Lower leg skin (tissue), 4 donors: ENCODE measurements around the gene CKB. TPM values are rescaled to one million over a fixed set of nuclear protein-coding genes. Genes with fewer than 3 reads are reported as not detected.

ENCODE experiments used
- DNase-seq, 2 donors: peaks; one replicate each; pipeline ENCODE4 v3.0.0-alpha.2; 2019; ENCODE audit warnings: low spot score in 2 of 2
- H3K4me3 ChIP-seq: fragments of 200-600 bp; sonication (generic); 2 replicates; pipeline ENCODE4 v1.5.1; 2017; ENCODE audit warnings: mild to moderate bottlenecking, low read depth; ENCODE audit not compliant: poor library complexity, severe bottlenecking
- POLR2A ChIP-seq, 2 donors: fragments of 450-650 bp; IDR thresholded peaks; one replicate each; pipeline ENCODE4 v1.6.1; 2016 to 2017; ENCODE audit warnings: antibody characterized with exemption in 2 of 2, mild to moderate bottlenecking in 1 of 2, moderate library complexity in 1 of 2
- WGBS, 2 donors: methylation state at CpG; one replicate each; pipeline ENCODE4 v1.1.5; 2018; 5-methylcytosine and 5-hydroxymethylcytosine counted together
- intact Hi-C: fragments of 100-400 bp; cut with DNase I; formaldehyde crosslinking; loops from one replicate; pipeline ENCODE4 v1.15.0; 2023; ENCODE audit warnings: low total_unique reads
- total RNA-seq, 4 donors: library from RNA; depleted of rRNA; stranded (reverse); fragments of >200 nt; gene quantifications; one replicate each; pipeline ENCODE4 v1.1.0, GENCODE V29; 2016
- TF ChIP-seq, protein P1 (sequence below), 3 donors: fragments of 450-650 bp; IDR thresholded peaks; one replicate each; pipeline ENCODE4 v1.5.1; 2016; ENCODE audit warnings: antibody characterized with exemption in 3 of 3, mild to moderate bottlenecking in 3 of 3, moderate library complexity in 2 of 3

The CKB gene
- total RNA-seq, 4 donors from 2014 or later = 168 to 236 (median 214) TPM

- 82 to 83% methylated on average over 15 of the region's 15 CpGs for WGBS, 2 donors
- intact Hi-C loops = no loop called here
- no peak for DNase-seq
- H3K4me3 ChIP-seq = no peak overlapping the region
- TF ChIP-seq POLR2A (IDR thresholded peaks at IDR 0.05) = no peak
- TF ChIP-seq, protein P1, sequence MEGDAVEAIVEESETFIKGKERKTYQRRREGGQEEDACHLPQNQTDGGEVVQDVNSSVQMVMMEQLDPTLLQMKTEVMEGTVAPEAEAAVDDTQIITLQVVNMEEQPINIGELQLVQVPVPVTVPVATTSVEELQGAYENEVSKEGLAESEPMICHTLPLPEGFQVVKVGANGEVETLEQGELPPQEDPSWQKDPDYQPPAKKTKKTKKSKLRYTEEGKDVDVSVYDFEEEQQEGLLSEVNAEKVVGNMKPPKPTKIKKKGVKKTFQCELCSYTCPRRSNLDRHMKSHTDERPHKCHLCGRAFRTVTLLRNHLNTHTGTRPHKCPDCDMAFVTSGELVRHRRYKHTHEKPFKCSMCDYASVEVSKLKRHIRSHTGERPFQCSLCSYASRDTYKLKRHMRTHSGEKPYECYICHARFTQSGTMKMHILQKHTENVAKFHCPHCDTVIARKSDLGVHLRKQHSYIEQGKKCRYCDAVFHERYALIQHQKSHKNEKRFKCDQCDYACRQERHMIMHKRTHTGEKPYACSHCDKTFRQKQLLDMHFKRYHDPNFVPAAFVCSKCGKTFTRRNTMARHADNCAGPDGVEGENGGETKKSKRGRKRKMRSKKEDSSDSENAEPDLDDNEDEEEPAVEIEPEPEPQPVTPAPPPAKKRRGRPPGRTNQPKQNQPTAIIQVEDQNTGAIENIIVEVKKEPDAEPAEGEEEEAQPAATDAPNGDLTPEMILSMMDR (IDR thresholded peaks at IDR 0.05) = no peak
Observed at GRCh38 chr14:103531421-103532215, 9.0 kb upstream of the CKB start.

DNA sequence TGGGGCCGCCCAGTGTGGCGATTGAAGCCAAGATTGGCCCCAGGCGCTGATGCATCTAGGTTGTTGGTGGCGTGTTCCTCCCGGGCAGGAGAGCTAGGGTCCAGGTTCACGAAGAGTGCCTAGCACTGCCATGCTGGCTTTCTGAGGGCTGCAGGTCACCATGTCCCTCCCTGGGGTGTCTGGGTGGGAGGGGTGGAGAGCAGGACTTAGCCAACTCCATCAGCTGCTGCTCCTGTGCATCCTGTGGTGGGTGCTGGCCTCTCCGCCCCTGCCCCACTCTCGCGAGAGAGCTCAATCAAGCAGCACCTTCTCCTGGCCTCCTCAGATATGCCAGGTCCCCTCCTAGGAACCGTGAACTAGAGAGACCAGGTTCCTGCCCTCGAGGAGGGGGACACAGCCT is 8.2 kb upstream of the CKB start:
- DNase-seq = no peak
- intact Hi-C loops = no loop called here
- TF ChIP-seq, protein P1 (IDR thresholded peaks at IDR 0.05) = no peak
- TF ChIP-seq POLR2A (IDR thresholded peaks at IDR 0.05) = no peak
- 91 to 97% methylated on average over 6 to 11 of the region's 11 CpGs for WGBS, 2 donors
- no peak overlapping the region for H3K4me3 ChIP-seq

- intact Hi-C loops = no loop called here
- no peak for DNase-seq
- TF ChIP-seq POLR2A (IDR thresholded peaks at IDR 0.05) = no peak
- TF ChIP-seq, protein P1 (IDR thresholded peaks at IDR 0.05) = no peak
- no peak overlapping the region for H3K4me3 ChIP-seq
- 55 to 62% methylated on average over 7 of the region's 7 CpGs for WGBS, 2 donors
Observed at GRCh38 chr14:103530390-103530789, 7.8 kb upstream of the CKB start.

GRCh38 chr14:103529383-103530365 is 7.0 kb upstream of the CKB start:
- no peak for DNase-seq
- peak overlapping the region; percentile 58 for H3K4me3 ChIP-seq
- TF ChIP-seq POLR2A (IDR thresholded peaks at IDR 0.05) = no peak
- TF ChIP-seq, protein P1 (IDR thresholded peaks at IDR 0.05) = no peak
- intact Hi-C loops = no loop called here
- 41 to 56% methylated on average over 34 to 36 of the region's 42 CpGs for WGBS, 2 donors

DNA sequence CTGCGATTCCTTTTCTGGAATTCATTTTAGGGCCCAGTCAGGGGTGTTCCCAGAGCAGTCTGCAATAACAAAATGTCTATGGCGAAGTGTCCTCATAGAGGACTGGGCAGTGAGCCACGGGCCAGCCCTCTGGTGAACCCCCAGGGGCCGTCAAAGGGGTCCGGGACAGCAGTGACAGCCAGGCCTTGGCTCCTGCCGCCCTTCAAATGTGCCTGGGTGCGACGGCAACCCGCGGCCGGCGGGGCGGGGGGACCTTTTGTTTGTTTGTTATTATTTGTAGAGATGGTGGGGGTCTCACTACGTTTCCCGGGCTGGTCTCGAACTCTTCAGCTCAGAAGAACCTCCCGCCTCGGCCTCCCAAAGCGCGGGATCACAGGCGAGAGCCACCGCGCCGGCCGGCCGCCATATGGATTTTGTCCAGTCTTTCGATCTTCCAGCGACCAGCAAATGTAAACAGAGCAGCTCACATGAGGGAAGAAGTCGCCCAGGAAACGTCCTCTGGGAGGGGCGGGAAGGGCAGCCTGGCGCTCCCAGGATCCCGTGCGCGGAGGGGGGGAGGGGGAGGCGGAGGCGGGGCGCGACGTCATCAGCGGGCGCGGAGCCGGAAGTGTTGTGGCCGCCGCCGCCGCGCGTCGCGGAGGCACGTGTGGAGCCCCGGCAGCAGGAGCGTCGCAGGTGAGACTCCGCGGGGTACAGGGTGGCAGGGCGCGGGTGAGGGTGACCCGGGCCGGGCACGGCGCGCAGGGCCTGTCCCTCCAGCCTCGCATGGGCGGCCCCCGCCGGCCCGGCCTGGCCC is 6.2 kb upstream of the CKB start, which contains the start of gene TRMT61A:
Gene TRMT61A, plus strand, starts transcription at position 610 of the 796 bp plus-strand sequence. CDS start 783 bp downstream, outside the sequence.
- peak within 1 kb of the TSS; percentile 58 for H3K4me3 ChIP-seq
- WGBS, 2 donors = 1% methylated on average over 57 to 58 of the region's 70 CpGs
- peak; percentile 85 to 97 for DNase-seq
- TF ChIP-seq, protein P1 (IDR thresholded peaks at IDR 0.05) = no peak
- no peak for TF ChIP-seq POLR2A (IDR thresholded peaks at IDR 0.05)
- intact Hi-C loops = no loop called here
